HG02678 (cell line): ENCODE data around the gene TMC3.

Experiments used
- ATAC-seq: cut with Tn5 transposase; IDR thresholded peaks from one replicate; pipeline ENCODE4 v1.9.1; 2021; ENCODE audit warnings: mild to moderate bottlenecking, moderate library complexity; ENCODE audit not compliant: unreplicated experiment

The TMC3 gene

GRCh38 chr15:81323944-81324881 lies 49.8 kb downstream of the TMC3 start, which contains the start of gene STARD5:
Gene STARD5 (minus strand): TSS chr15:81324141. CDS start chr15:81324099, 42 bp downstream.
- ATAC-seq = peak; percentile 99

DNA sequence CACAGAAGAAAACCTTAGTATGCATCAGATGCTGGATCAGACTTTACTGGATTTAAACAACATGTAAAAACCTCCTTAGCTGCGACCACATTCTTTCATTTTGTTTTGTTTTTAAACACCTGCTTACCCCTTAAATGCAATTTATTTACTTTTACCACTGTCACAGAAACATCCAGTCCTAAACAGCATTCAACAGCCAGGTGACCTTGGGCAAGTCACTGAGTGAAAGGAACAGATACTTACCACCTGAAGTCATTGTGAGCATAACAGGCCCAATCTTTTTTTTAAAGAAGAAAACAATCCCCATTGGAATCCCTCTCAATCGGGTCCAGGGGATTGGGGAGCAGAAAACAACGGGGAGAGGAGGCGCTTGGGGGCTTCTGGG lies 50.5 kb downstream of the TMC3 start:
- ATAC-seq = peak; percentile 2

- no peak for ATAC-seq
Observed at GRCh38 chr15:81322676-81323253, 51.2 kb downstream of the TMC3 start.

DNA sequence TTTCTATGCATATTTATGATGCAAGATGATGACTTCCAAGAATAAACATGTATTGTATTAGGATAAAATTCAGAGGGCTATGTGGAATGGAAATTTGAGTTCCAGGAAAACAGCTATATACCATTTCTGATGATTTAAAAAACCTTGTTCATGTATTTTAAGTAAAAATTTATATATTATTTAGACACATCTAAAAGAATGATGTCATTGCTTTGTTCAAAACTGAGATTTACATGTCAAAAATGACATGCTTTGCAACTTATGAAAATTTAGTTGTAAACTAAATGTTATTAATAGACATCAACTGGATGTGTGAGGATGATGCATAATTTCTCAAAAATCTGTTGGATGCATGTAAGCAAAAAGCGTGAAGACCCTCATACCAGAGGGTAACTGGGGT lies 52.3 kb downstream of the TMC3 start:
- ATAC-seq = no peak

DNA sequence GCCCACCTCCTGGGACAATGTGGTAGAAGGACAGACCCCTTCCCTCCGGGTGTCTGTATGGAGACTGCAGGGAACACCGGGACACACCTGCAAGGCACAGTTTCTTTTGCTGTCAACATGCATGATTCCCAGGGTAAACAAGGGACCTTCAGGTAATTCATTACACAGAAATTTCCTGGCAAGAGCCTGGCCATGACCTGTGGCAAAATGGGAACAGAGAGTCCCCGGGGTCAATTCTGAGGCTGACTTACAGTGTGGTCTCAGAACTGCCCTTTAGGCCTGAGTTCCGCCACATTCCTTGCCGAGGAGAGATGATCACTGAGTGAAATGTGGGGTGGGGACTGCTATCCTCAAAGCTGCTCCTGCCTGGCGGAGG lies 56.4 kb downstream of the TMC3 start:
- ATAC-seq = no peak

DNA sequence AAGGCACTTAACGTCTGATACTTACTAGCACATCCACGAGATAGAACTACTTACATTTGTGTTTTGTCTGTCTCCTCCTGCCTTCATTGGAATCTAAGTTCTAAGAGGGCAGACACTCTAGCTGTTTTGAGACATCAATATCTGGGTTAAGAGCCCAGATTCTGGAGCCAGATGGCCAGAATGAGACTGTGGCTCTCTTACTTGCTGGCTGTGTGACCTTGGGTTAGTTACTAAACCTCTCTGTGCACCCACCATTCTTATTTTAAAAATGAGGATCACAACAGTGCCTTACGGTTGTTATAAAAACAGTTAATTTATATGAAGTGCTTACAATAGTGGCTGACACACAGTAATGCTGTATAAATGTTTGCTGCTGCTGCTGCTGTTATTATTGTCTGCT lies 57.7 kb downstream of the TMC3 start:
- no peak for ATAC-seq

GRCh38 chr15:81315452-81316175 lies 58.4 kb downstream of the TMC3 start:
- no peak for ATAC-seq

GRCh38 chr15:81314378-81314777 lies 59.6 kb downstream of the TMC3 start:
- no peak for ATAC-seq

GRCh38 chr15:81313686-81314085 lies 60.3 kb downstream of the TMC3 start:
- ATAC-seq = no peak

DNA sequence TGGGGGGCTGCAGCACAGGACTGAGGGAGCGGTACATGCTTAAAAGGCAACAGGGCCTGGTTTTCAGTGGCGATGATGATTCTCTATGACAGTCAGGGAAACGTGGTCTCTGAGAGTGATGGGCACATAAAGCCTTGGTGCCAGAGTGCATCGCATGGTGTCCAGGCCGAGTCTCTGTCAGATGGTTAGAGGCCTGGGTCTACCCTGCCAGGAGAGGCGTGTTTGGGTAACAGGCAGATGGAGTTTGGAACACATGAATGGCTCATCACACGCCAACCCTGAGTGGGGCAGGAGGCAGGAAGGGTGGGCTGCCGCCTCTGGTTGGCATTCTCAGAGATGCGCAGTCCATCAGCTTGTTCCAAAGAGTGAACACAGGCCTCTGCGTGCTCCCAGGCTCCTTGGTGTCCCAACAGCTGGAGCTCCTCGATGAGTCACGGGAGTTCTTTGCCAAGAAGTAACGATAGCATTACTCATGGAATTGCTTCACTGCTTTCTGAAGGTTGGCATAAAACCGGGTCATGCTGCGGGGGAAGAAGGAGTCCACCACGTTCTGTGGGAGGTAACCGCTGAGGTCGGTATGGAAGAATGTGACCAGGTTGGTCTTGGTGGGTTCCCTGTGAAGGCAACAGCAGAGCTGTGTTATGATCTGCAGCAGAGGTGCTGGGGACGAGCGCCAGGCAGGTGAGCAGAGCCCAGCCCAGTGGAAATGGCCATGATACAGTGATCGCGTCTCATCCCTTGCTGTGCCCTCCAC lies 61.0 kb downstream of the TMC3 start:
- no peak for ATAC-seq

- ATAC-seq = peak; percentile 47
Observed at GRCh38 chr15:81311752-81312464, 62.1 kb downstream of the TMC3 start.

DNA sequence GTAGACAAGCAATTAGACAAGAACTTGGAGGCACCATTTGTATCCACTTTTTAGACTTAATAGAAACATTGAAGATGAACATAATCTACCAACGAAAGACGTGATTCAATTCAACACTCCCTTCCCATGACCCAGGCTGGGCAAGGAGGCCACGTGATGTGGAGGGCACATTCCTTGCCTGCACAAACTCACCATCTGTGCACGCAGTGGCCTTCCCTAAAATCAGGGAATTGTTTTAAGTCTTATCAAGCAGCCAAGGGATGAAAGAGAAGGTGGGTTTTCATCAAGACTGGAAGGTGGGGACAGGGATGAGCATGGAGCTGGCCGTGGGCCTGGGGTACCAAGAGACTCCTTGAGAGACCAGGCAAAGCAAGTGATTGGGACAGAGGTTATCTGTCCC lies 63.5 kb downstream of the TMC3 start:
- ATAC-seq = no peak

- no peak for ATAC-seq
Observed at GRCh38 chr15:81309647-81310450, 64.2 kb downstream of the TMC3 start.

- ATAC-seq = no peak
Observed at GRCh38 chr15:81308260-81308659, 65.8 kb downstream of the TMC3 start.

DNA sequence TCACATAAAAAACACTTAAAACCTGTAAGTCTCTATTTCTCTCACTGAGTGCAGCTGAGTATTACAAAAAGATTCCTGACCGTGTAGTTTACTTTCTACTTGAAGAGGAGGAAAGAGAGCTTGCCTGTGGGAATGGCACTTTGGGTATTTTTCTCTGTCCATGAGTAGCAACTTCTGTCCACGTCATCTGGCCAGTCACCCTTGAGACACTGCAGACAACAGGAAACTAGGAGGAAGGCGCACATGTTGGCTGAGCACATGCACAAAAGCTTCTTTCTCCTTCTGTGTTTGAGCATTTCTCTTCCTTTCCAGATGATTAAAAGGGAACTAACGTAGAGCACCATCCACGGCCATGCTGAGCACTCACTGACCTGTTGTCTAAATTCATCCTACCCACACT lies 69.8 kb downstream of the TMC3 start:
- ATAC-seq = no peak

- no peak for ATAC-seq
Observed at GRCh38 chr15:81303244-81304225, 70.5 kb downstream of the TMC3 start.

- no peak for ATAC-seq
Observed at GRCh38 chr15:81302701-81303109, 71.3 kb downstream of the TMC3 start.

- ATAC-seq = peak; percentile 79
Observed at GRCh38 chr15:81301815-81302399, 72.1 kb downstream of the TMC3 start.
